Lung (tissue), 12 donors: ENCODE data around the gene HSD17B8. TPM values are rescaled to one million over a fixed set of nuclear protein-coding genes. Genes with fewer than 3 reads are reported as not detected.

Experiments used
- ATAC-seq: fragments of 200-7000 bp; cut with Tn5 transposase; one replicate; pipeline ENCODE4 v1.9.1; 2020; ENCODE audit warnings: moderate number of reproducible peaks; ENCODE audit not compliant: insufficient read depth, low FRiP score
- DNase-seq, 3 donors: peaks; one replicate each; pipeline ENCODE4 v3.0.0-alpha.2; 2013 to 2017
- H3K27ac ChIP-seq, 2 donors: one replicate each; pipeline ENCODE4 v1.5.1; 2013; ENCODE audit warnings: mild to moderate bottlenecking in 2 of 2, moderate library complexity in 2 of 2, control low read depth in 1 of 2, inconsistent platforms in 1 of 2, low read depth in 1 of 2, low read length in 1 of 2
- H3K27me3 ChIP-seq, 3 donors: one replicate each; pipeline ENCODE4 v1.5.1; 2013; ENCODE audit warnings: low read length in 2 of 3; ENCODE audit not compliant: control insufficient read depth in 3 of 3, insufficient read depth in 3 of 3
- H3K36me3 ChIP-seq, 4 donors: one replicate each; pipeline ENCODE4 v1.5.1; 2013; ENCODE audit warnings: low read length in 4 of 4, mild to moderate bottlenecking in 1 of 4, moderate library complexity in 1 of 4; ENCODE audit not compliant: control insufficient read depth in 4 of 4, insufficient read depth in 4 of 4
- H3K4me1 ChIP-seq, 5 donors: one replicate each; pipeline ENCODE4 v1.5.1; 2013; ENCODE audit warnings: low read length in 5 of 5, mild to moderate bottlenecking in 2 of 5, moderate library complexity in 1 of 5; ENCODE audit not compliant: control insufficient read depth in 5 of 5, insufficient read depth in 5 of 5
- H3K4me3 ChIP-seq: one replicate; pipeline ENCODE4 v1.5.1; 2013; ENCODE audit warnings: mild to moderate bottlenecking, control low read depth, moderate library complexity
- H3K9ac ChIP-seq, 2 donors: one replicate each; pipeline ENCODE4 v1.5.1; 2013; ENCODE audit warnings: low read length in 2 of 2, control low read depth in 1 of 2; ENCODE audit not compliant: insufficient read depth in 1 of 2
- H3K9me3 ChIP-seq, 4 donors: one replicate each; pipeline ENCODE4 v1.5.1; 2013; ENCODE audit warnings: low read length in 3 of 4, mild to moderate bottlenecking in 1 of 4, moderate library complexity in 1 of 4; ENCODE audit not compliant: control insufficient read depth in 4 of 4, insufficient read depth in 3 of 4
- CTCF ChIP-seq: IDR thresholded peaks from 2 replicates; pipeline ENCODE4 v1.5.1; 2012; ENCODE audit warnings: mild to moderate bottlenecking; ENCODE audit errors: control extremely low read depth, extremely low read depth
- WGBS, 2 donors: extraction: QIAGEN DNeasy Blood & Tissue Kit; methylation state at CpG; one replicate each; pipeline ENCODE4 v1.1.7; 2013; 5-methylcytosine and 5-hydroxymethylcytosine counted together
- polyA plus RNA-seq, 2 donors: library from polyadenylated mRNA; stranded (reverse); fragments of 200-250 nt; gene quantifications; one replicate each; pipeline ENCODE4 v1.2.1, GENCODE V29; 2013
- total RNA-seq, 2 donors: library from RNA; depleted of rRNA in 1 of 2; stranded (reverse); fragments of >200 nt in 1 of 2; gene quantifications; one replicate each; pipeline ENCODE4 v1.2.1, GENCODE V29; 2014 to 2021
- donor health status: control.
- donor health status: control.
- donor health status: Bipolar disorder and iron deficiency.
- donor health status: healthy.
- donor health status: DM: yes; HTN: yes; CAD: no.

Gene HSD17B8
- total and polyA plus RNA-seq, 4 donors, result 19.0 to 22.7 (median 19.7) TPM

DNA sequence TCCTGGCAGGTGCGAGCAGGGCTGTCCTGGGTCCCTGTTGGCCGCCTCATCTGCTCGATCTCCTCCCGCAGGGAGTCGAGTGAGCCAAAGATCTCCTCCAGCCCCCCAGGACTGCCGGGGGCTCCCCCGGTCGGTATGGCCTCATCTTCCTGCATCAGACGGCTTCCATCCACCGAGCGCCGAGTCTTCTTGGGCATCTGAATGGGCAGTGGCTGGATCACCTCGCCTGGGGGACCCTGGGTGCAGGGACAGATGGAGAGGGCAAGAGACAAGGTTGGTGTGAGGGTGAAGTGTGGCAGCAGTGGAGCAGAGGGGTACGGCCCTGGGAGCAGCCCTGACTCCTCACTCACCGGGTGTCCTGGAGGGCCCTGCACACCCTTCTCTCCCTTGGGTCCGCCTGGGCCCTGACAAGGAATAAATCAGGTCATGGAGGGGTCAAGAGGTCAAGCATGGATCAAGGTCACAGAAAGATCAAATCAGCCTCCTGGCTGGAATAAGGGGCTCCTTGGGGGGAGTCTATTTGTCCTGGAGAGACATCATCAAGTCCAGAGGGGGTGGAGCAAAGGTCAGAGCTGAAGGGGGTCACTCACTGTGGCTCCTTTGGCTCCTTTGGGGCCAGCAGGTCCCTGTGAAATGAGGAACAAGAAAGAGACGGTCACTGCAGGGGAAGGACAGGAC, 38.7 kb upstream of the HSD17B8 start:
- ATAC-seq (no peak), DNase-seq (no peak)

GRCh38 chr6:33166363-33166762, 38.1 kb upstream of the HSD17B8 start:
- no peak overlapping the region for H3K9ac ChIP-seq
- no peak overlapping the region for H3K27ac ChIP-seq
- H3K4me3 ChIP-seq, result no peak overlapping the region
- DNase-seq, result no peak
- H3K36me3 ChIP-seq, result no peaks in the 10 kb centered on the region
- no peaks in the 10 kb centered on the region for H3K9me3 ChIP-seq
- TF ChIP-seq CTCF, result no peak
- ATAC-seq, result no peak
- H3K27me3 ChIP-seq, result no peaks in the 10 kb centered on the region
- H3K4me1 ChIP-seq, result peaks cover 0 to 8% (median 0%) of the 10 kb centered on the region in 5 donors
- WGBS, 2 donors, result 88% methylated on average over 6 of the region's 6 CpGs

More for the DNA sequence above, 38.7 kb upstream of the HSD17B8 start:
- Histone ChIP-seq H3K4me3 (no peak overlapping the region), H3K27ac (no peak overlapping the region), H3K27me3 (no peaks in the 10 kb centered on the region), H3K4me1 (peaks cover 0 to 12% (median 0%) of the 10 kb centered on the region in 5 donors), H3K36me3 (no peaks in the 10 kb centered on the region), H3K9me3 (no peaks in the 10 kb centered on the region), H3K9ac (no peak overlapping the region)
- TF ChIP-seq CTCF, result no peak
- 90% methylated on average over 17 of the region's 17 CpGs for WGBS, 2 donors

- Histone ChIP-seq H3K27me3 (no peaks in the 10 kb centered on the region), H3K4me1 (peaks cover 0 to 3% (median 0%) of the 10 kb centered on the region in 5 donors), H3K4me3 (no peak overlapping the region), H3K9me3 (no peaks in the 10 kb centered on the region), H3K36me3 (no peaks in the 10 kb centered on the region), H3K9ac (no peak overlapping the region), H3K27ac (no peak overlapping the region)
- ATAC-seq (no peak), DNase-seq (no peak)
- WGBS, 2 donors, result 82 to 91% methylated on average over 7 of the region's 7 CpGs
- TF ChIP-seq CTCF, result no peak
Observed at GRCh38 chr6:33166811-33167210, 37.6 kb upstream of the HSD17B8 start.
